AG10803 (cell line): ENCODE measurements around the gene PPT1.

ENCODE experiments used
- DNase-seq: peaks from one replicate; pipeline ENCODE4 v3.0.0; 2010; ENCODE audit warnings: low read depth
- H3K4me3 ChIP-seq: 2 replicates; pipeline ENCODE4 v1.5.1; 2011; ENCODE audit warnings: mild to moderate bottlenecking, low read length, control low read depth
- TF ChIP-seq, protein P1 (sequence below): conservative IDR thresholded peaks from 2 replicates; pipeline ENCODE4 v1.5.1; 2011; ENCODE audit warnings: mild to moderate bottlenecking, low read length, control low read depth, inconsistent platforms

Gene PPT1

DNA sequence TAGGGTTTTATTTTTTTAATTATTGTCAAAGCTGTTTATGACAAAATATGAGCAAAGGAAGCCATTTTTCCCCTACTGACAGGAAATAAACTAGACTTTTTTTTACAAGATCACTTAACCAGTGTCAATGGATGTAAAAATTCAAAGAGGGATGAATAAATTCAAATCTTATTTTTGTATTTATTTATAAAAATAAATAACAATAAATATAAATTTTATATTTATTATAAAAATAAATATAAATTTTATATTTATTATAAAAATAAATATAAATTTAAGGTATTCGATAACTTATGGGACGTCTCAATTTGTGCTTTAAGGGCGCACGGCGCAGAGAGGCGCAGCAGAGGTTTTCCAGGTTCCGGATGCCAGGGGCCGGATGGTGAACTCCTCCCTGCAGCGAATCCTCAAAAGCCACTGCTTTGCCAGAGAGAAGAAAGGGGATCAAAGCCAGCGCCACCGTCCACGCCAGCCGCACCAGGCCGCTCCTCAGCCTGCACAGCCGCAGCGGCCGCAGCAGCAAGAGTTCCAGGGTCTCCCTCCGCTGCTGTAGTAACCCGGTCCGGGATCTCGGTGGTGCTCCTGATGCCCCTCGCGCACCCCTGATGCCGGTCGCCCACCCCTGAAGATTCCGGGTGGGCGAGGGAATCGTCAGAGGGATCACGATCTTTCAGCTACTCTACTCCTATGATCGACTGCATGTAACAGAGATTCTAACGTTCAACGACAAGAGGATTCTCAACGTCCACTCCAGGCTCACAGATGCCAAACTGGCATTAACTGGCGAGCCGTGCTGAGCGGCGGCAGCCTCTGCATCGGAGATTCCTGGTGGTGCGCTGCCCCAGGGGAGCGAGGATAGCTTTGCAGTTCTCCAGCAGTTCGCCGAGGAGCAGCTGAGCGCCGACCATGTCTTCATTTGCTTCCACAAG, 35.6 kb upstream of the PPT1 start:
- H3K4me3 ChIP-seq, result peak overlapping the region; percentile 44
- TF ChIP-seq, protein P1, sequence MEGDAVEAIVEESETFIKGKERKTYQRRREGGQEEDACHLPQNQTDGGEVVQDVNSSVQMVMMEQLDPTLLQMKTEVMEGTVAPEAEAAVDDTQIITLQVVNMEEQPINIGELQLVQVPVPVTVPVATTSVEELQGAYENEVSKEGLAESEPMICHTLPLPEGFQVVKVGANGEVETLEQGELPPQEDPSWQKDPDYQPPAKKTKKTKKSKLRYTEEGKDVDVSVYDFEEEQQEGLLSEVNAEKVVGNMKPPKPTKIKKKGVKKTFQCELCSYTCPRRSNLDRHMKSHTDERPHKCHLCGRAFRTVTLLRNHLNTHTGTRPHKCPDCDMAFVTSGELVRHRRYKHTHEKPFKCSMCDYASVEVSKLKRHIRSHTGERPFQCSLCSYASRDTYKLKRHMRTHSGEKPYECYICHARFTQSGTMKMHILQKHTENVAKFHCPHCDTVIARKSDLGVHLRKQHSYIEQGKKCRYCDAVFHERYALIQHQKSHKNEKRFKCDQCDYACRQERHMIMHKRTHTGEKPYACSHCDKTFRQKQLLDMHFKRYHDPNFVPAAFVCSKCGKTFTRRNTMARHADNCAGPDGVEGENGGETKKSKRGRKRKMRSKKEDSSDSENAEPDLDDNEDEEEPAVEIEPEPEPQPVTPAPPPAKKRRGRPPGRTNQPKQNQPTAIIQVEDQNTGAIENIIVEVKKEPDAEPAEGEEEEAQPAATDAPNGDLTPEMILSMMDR, result no peak
- DNase-seq, result peak; percentile 20

DNA sequence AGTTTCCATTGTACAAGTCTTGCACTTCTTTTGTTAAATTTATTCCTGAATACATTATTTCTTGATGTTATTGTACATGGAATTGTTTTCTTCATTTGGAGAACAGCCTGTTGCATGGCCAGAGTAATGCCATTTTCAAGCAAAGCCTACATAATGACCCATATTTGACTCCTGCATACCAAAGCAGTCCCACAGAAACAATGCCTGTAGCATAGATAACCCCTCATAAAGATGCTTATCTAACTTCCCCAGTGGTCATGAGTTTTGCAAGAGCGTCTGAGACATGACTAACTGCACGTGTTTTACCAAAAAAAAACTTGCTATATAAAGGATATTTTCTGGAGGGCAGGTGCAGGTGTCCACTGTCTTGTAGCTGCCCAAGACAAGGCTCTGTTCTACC, 33.8 kb upstream of the PPT1 start:
- TF ChIP-seq, protein P1, result no peak
- H3K4me3 ChIP-seq, result no peak overlapping the region
- DNase-seq, result no peak

GRCh38 chr1:40122855-40123254, 25.8 kb upstream of the PPT1 start:
- H3K4me3 ChIP-seq, result no peak overlapping the region
- DNase-seq, result no peak
- TF ChIP-seq, protein P1, result no peak

DNA sequence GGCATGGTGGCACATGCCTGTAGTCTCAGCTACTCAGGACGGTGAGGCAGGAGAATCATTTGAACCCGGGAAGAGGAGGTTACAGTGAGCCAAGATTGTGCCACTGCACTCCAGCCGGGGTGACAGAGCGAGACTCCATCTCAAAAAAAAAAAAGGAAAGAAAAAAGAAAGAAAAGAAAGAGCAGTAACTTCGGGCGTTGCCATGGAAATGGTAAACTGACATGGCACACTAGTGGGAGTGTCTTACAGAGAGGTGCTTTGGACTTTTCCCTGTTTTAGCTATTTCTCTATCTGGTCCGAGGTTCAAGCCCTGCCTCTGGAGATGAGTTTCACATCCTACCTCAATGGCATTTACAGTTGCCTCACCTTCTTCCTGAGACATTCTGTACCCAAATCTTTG, 23.1 kb upstream of the PPT1 start:
- TF ChIP-seq, protein P1, result no peak
- DNase-seq, result no peak
- H3K4me3 ChIP-seq, result no peak overlapping the region

- DNase-seq, result no peak
- H3K4me3 ChIP-seq, result no peak overlapping the region
- TF ChIP-seq, protein P1, result no peak
These were observed 17.3 kb upstream of the PPT1 start for GRCh38 chr1:40114400-40114799.

- no peak for DNase-seq
- H3K4me3 ChIP-seq, result no peak overlapping the region
- TF ChIP-seq, protein P1, result no peak
These were observed 13.3 kb upstream of the PPT1 start for GRCh38 chr1:40110389-40110788.

DNA sequence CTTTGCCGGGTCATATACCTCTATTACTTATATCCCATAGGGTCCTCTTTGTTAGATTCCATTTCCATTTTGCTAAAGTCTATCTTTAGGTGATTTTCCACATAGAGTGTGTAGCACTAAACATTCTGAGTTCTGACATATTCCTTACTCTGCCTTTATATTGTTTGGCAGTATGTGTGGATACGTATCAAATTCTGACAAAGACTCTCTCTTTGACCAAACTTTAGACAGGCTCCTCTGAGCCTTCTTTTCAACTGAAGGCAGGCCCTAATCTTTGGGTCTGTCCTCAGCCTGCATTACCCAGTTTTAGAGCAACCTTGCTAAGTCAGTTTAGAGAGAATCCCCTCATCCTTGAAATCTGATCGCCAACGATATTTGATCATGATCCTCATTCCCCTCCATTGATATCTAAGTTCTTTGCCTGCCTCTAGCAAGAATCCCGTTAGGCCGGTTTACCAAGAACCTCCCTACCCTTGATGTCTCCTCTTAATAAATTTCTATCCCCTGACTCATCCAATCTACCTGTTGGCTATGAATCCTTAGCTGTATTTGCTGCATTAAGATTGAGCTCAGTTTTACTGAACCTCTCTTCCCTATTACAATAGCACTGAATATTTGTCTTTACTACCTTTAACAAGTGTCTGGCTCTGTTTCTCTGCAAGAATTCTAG, 10.4 kb upstream of the PPT1 start:
- no peak overlapping the region for H3K4me3 ChIP-seq
- no peak for DNase-seq
- TF ChIP-seq, protein P1, result no peak
